Brain pericyte (primary cell): ENCODE measurements around the gene CLEC1B.
"Not testable (repeated sequence)": the region's sequence is repeated elsewhere in the genome, so short reads cannot be mapped to it uniquely, and the experiment has no call there.

Experiments used
- DNase-seq: peaks from one replicate; pipeline ENCODE4 v3.0.0-alpha.2; 2012; ENCODE audit warnings: low read depth, low spot score

CLEC1B gene

DNA sequence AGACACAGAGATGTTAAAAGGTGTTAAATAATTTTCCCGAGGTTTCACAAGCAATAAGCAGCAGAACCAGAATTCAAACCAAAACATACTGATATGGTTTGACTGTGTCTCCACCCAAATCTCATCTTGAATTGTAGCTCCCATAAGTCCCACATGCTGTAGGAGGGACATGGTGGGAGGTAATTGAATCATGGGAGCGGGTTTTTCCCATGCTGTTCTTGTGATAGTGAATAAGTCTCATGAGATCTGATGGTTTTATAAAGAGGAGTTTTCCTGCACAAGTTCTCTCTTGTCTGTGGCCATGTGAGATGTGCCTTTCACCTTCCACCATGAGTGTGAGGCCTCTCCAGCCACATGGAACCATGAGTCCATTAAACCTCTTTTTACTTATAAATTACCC is 24.2 kb downstream of the CLEC1B start:
- DNase-seq = not testable (repeated sequence)

DNA sequence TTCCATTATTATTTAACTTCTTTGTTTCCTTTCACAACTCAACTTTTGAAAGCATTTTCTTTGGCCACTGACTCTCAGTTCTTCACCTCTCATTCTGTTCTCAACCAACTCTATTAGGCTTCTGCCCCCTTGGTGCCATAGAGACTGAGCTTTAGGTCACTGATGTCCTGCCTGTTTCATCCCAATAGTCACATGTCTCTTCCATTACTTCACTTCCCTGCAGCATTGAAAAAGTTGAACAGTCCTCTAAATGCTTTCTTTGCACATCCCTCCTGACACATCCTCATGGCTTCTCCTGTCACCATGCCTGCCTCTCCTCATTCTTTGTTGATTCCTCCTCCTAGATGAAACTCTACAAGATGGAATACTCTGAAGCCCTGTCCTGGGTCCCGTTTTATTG is 25.0 kb downstream of the CLEC1B start:
- no peak for DNase-seq

DNA sequence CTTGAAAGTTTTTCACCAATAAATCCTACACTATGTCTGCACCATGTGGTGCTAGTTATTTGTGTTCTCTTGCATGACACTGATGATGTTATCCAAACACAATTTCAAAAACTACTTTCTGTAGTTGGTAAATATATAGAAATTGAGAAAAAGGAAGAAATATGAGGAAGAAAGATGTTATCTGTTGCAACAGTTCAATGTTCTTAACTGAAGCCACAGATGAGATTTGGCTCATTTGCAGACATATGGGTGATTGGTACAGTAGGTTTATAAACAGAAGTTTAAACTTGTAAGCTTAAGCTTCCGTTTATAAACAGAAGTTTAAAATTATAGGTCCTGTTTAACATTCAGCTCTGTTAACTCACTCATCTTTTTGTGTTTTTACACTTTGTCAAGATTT is 27.7 kb downstream of the CLEC1B start, which contains the start of gene CLEC12A:
Gene CLEC12A, plus strand, starts transcription at position 229 of the 400 bp plus-strand sequence. CDS start 188 bp downstream, outside the sequence.
- DNase-seq = no peak

DNA sequence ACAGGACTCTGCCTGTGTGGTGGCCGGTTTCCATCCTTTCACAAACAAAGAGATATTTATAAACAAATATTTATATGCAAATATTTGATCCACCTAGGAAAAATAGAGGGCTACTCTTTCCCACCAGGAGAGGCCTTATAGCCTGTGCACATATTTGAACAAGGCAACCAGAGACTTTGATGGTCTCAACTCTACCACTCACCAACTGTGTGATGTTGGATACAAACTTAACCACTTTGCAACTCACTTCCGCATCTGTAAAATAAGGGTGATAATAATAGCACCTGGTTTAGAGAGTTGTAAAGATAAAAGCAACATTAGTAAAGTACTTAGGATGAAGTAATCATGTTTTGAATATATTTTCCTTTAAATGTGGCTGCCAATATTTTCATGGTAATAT is 29.2 kb downstream of the CLEC1B start:
- no peak for DNase-seq

DNA sequence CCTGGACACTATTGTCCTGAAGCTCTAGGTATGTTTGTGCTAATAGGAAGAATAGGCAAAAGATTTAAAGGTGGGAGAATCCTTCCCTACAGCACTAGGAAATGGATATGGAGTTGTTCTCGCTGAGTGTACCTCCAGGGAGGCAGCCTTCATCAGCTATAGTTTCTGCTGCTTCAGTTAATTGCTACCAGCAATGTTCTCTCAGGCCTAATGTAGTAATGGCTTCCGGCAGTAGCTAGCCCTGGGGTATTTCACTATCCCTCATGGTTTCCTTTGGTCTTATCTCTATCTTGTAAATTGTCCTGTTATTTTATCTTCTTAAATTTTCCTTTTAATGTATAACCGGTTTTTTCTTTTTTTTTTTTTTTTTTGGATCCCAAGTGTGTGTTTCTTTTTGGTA is 37.0 kb downstream of the CLEC1B start:
- no peak for DNase-seq

DNA sequence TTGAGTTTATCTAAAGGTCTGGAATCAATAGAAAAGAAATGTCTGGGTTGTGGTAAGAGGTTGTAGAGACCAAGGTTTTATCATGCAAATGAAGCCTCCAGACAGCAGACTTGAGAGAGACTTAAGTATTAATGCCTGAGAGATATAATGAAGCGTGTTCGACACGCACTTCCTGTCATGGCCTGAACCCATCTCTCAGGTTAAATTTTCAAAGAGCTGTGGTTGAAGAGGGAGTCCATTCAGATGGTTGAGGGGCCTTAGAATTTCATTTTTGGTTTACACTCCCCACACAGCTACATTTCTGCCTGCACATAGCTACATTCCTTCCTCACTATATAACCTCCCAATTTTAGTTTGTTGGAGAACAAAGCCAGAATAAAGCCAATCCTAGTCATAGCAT is 37.8 kb downstream of the CLEC1B start:
- no peak for DNase-seq

DNA sequence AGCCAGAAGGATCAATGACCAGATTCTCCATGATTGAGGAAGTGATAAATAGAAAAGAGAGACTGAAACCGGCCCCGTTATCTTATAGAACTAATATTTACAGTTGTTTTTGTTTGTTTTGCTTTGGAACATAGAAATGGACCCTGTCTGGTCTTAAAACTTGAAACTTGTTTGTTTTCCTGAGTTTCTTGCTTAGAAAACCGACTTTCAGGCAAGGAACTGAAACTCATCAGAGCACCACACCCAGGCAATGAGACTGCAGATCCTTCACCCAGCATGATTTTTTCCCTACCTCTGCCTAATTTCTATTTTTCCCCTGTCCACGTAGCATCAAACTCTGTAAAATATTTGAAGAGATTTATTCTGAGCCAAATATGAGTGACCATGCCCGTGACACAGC is 38.3 kb downstream of the CLEC1B start:
- DNase-seq = no peak

DNA sequence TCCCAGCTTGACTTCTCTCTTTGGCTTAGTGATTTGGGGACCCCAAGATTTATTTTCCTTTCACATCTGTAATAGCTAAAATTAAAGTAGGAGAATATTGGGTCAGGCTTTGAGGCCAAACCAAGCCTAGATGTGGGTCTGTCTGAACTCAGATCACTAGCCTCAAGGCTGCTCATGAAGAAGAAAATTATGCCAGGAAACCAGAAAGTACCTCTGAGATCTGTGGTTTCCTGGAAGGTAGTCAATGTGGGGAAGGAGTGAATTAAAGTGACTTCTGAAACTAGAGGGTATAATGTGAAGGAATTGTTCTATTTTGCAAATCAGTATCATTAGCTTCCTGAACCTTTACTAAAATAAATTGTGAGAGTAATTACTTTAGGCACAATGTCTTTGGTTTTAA is 41.1 kb downstream of the CLEC1B start:
- DNase-seq = no peak

DNA sequence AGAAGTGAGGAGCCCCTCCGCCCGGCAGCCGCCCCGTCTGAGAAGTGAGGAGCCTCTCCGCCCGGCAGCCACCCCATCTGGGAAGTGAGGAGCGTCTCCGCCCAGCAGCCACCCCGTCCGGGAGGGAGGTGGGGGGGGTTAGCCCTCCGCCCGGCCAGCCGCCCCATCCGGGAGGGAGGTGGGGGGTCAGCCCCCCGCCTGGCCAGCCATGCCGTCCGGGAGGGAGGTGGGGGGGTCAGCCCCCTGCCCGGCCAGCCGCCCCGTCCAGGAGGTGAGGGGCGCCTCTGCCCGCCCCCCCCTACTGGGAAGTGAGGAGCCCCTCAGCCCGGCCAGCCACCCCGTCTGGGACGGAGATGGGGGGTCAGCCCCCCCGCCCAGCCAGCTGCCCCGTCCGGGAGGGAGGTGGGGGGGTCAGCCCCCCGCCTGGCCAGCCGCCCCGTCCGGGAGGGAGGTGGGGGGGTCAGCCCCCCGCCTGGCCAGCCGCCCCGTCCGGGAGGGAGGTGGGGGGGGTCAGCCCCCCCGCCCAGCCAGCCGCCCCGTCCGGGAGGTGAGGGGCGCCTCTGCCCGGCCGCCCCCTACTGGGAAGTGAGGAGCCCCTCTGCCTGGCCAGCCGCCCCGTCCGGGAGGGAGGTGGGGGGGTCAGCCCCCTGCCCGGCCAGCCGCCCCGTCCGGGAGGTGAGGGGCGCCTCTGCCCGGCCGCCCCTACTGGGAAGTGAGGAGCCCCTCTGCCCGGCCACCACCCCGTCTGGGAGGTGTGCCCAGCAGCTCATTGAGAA is 45.8 kb downstream of the CLEC1B start:
- DNase-seq = not testable (repeated sequence)

DNA sequence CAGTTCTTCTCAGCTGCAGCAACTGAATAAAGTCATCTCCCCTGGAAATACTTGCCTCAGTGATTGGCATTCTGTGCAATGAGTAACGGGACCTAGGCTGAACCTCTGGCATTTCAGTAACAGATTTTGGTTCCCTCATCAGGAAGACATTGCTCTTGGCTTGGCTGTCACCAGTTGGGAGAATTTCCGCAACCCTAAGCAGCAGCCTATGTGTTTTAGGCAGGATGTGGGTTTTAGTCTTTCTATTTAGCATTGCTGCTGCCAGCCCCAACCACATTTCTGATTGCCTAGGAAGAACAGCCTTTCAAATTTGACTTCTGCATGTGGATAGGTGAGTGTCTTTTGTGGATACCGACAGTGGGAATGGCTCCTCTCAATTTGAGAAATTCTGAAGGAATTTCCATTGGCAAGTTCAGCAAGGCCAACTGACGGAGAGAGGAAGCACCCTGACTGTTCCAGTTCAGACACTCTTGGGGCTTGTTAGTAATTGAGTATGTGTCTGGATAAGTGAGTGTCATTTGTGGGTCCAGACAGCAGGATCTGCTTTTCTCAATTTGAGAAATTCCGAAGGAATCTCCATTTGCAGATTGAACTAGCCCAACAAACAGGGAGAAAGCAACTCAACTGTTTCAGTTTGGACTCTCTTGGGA is 47.8 kb downstream of the CLEC1B start:
- no peak for DNase-seq

DNA sequence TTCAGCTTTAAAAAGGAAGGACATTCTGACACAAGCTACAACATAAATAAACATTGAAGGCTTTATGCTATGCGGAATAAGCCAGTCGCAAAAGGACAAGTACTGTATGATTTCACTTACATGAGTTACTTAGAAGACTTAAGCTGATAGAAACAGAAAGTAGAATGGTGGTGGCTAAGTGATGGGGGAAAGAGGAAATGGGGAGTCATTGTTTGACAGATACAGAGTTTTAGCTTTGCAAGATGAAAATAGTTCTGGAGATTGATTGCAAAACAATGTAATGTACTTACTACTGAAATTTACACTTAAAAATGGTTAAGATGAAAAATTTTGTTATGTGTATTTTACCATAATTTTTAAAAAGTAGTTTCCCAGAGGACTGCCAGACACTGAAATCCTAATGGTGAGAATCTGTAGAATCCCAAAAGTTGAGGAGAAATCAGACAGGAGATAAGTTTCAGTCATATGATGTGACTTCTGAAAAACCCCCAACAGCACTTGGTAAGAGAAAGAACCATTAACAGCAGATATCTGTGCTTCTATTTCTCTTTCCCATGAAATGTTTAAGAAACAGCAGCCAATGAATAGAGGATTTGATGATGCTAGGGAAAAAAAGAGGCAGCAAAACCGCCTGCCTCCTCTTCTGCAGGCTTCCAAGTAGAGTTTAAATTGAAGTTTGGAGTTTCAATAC is 50.2 kb downstream of the CLEC1B start:
- no peak for DNase-seq

DNA sequence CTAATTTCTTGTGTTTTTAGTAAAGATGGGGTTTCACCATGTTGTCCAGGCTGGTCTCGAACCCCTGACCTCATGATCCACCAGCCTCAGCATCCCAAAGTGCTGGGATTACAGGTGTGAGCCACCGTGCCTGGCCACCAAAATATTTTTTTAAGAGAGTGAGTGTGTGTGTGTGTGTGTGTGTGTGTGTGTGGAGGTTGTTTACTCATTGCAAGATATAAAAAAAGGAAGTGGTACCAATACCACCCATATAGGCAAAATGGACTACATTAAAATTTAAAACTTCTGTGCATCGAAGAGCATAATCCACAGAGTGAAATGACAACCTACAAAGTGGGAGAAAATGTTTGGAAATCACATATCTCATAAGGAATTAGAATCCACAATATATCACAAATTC is 51.2 kb downstream of the CLEC1B start:
- no peak for DNase-seq

DNA sequence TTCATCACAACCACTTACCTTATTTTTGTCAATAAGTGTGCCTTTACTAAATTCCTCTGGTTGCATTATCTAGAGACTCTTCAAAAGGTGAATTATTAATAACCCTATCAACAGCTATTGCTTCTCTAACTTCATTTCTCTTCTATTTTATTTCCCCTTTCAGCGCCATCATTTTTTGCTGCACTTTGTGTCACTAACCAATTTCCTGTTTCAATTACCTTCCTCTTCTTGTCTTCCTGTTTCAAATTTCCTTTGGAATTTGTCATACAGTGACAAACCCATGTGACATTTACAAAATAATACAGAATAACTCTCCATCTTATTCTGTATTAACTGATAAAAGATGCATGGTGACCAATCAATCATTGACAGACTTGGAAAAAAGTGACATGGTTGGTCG is 54.5 kb downstream of the CLEC1B start:
- no peak for DNase-seq

DNA sequence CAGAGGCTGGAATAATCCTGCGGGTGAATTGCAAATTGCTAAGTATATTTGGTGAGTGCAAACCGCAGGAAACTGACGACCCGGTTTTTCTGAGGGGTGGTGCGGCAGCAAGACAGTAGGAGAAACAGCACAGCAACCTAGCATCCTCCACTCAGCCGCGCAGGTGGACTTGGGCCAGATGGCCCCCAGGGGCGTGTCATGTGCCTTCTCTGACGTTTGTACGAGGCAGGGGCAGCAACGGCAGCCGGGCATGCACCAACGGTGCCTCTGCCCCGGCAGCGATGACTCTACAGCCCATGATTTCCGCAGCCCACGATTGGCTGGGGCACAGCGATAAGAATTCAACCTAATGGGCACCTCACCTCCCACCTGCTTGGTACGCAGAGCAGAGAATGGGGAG is 55.7 kb downstream of the CLEC1B start:
- no peak for DNase-seq
